PFSK-1 (cell line): ENCODE measurements around the gene LBH.

Experiments
- FOXP2 ChIP-seq: optimal IDR thresholded peaks from 2 replicates; pipeline ENCODE3; 2011; ENCODE audit warnings: borderline replicate concordance, control low read depth, inconsistent platforms; ENCODE audit not compliant: insufficient read depth; ENCODE audit errors: extremely low read length, extremely low read depth
- POLR2AphosphoS5 ChIP-seq: IDR thresholded peaks from 2 replicates; pipeline ENCODE4 v1.6.1; 2012; ENCODE audit warnings: low read depth, mild to moderate bottlenecking, control low read depth, low read length, moderate library complexity
- SIN3A ChIP-seq: IDR thresholded peaks from 2 replicates; pipeline ENCODE4 v1.6.1; 2012; ENCODE audit warnings: mild to moderate bottlenecking, low read length, moderate library complexity, borderline replicate concordance; ENCODE audit not compliant: insufficient read depth
- TAF1 ChIP-seq: IDR thresholded peaks from 2 replicates; pipeline ENCODE4 v1.6.1; 2012; ENCODE audit warnings: low read length, control low read depth, borderline replicate concordance; ENCODE audit not compliant: insufficient read depth
- TF ChIP-seq, protein P1 (sequence below), 2 experiments: IDR thresholded peaks; 2 replicates each; pipeline versions ENCODE4 v1.6.1 to v1.8.0; 2011 to 2012; ENCODE audit warnings: low read depth in 2 of 2, low read length in 2 of 2, control low read depth in 1 of 2, inconsistent platforms in 1 of 2, mild to moderate bottlenecking in 1 of 2, moderate library complexity in 1 of 2; ENCODE audit not compliant: insufficient read depth in 1 of 2

LBH gene

DNA sequence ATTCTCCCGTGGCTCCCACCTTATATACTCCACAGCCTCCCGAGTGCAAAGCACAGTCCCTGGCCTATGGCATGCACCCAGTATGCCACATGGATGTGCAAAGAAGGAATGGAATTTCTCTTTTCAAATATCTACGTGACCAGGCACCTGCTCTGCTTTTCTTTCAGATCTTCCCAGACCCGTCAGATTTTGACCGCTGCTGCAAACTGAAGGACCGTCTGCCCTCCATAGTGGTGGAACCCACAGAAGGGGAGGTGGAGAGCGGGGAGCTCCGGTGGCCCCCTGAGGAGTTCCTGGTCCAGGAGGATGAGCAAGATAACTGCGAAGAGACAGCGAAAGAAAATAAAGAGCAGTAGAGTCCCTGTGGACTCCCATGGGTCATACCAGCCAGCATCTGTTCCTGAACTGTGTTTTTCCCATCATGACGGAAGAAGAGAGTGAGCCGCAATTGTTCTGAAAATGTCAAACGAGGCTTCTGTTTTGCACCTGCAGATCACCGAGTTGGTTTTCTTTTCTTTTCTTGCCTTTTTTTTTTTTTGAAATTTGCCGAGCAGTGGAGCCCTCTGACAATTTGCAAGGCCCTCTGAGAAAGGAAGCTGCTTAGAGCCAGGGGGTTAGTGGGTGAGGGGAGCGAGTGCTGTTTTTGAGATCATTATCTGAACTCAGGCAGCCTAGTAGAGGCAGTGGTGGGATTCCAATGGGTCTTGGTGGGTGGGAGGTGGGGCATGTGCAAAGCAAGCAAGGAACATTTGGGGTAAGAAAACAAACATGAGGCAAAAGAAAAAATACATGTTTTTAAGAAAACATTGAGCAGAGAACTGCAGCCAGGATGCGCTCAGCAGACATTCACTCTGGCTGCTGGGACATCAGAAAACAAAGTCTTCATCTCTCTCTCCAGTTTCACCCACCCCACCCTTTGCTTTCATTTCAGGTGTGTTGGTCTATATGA is 26.2 kb downstream of the LBH start:
- no peak for TF ChIP-seq TAF1
- no peak for TF ChIP-seq POLR2AphosphoS5
- TF ChIP-seq FOXP2: no peak
- no peak for TF ChIP-seq SIN3A
- TF ChIP-seq, protein P1, sequence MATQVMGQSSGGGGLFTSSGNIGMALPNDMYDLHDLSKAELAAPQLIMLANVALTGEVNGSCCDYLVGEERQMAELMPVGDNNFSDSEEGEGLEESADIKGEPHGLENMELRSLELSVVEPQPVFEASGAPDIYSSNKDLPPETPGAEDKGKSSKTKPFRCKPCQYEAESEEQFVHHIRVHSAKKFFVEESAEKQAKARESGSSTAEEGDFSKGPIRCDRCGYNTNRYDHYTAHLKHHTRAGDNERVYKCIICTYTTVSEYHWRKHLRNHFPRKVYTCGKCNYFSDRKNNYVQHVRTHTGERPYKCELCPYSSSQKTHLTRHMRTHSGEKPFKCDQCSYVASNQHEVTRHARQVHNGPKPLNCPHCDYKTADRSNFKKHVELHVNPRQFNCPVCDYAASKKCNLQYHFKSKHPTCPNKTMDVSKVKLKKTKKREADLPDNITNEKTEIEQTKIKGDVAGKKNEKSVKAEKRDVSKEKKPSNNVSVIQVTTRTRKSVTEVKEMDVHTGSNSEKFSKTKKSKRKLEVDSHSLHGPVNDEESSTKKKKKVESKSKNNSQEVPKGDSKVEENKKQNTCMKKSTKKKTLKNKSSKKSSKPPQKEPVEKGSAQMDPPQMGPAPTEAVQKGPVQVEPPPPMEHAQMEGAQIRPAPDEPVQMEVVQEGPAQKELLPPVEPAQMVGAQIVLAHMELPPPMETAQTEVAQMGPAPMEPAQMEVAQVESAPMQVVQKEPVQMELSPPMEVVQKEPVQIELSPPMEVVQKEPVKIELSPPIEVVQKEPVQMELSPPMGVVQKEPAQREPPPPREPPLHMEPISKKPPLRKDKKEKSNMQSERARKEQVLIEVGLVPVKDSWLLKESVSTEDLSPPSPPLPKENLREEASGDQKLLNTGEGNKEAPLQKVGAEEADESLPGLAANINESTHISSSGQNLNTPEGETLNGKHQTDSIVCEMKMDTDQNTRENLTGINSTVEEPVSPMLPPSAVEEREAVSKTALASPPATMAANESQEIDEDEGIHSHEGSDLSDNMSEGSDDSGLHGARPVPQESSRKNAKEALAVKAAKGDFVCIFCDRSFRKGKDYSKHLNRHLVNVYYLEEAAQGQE (IDR thresholded peaks at IDR 0.05; ENCODE audit: insufficient read depth in 1 of 2, low read depth in 2 of 2, low read length in 2 of 2): no peak

DNA sequence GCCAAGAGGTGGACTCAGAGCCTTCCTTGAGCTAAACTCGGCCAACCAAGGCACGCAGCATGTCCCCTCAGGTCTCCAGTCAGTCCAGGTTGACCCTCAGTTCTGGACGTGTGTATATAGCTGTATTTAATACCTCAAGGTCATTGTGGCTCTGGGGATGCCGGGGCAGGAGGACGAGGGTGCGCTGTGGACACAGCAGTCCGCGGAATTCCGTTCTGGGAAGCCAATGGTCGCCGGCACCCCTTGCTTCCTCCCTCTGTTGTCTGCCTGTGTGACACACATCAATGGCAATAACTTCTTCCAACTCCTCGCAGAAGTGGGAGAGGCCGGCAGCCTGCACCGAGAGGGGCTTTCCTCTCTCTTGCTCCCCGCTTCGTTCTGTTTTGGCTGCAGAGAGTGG is 27.7 kb downstream of the LBH start:
- TF ChIP-seq, protein P1 (IDR thresholded peaks at IDR 0.05; ENCODE audit: insufficient read depth in 1 of 2, low read depth in 2 of 2, low read length in 2 of 2): no peak
- TF ChIP-seq SIN3A: no peak
- TF ChIP-seq FOXP2: no peak
- no peak for TF ChIP-seq TAF1
- no peak for TF ChIP-seq POLR2AphosphoS5

DNA sequence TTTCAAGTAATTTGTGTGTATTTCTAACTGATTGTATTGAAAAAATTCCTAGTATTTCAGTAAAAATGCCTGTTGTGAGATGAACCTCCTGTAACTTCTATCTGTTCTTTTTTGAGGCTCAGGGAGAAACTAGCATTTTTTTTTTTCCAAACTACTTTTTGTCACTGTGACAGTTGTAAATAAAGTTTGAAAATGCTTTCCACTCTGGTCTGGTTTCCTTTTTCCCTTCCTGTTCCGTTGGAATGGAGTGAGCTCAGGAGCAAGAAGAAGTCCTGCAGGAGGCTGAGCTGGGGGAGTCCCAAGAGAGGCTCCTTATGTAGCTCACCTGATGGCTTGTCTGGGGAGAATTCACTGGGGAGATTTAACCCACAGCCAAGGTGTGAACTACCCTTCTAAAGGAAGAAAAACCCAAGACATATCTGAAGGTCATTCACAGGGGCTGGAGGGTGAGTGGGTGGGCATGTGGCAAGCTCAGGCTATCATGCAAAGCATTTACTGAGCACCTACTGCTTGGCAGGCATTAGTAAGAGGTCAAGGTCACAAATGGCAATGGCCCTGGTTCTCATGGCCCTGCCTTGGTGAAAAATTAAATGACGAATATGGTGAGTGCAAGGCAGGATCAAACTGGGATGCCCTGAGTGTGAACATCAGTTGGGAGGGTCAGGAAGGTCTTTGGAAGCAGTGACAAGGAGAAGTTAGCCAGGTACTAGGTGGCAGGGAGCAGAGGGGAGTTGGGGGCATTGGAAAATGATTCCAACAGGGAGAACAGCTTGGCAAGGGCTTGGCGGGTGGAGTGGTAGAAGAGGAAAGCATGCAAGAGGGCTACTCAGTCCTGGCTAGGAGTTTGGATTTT is 28.7 kb downstream of the LBH start:
- TF ChIP-seq POLR2AphosphoS5 (no peak), TAF1 (no peak), SIN3A (no peak)

DNA sequence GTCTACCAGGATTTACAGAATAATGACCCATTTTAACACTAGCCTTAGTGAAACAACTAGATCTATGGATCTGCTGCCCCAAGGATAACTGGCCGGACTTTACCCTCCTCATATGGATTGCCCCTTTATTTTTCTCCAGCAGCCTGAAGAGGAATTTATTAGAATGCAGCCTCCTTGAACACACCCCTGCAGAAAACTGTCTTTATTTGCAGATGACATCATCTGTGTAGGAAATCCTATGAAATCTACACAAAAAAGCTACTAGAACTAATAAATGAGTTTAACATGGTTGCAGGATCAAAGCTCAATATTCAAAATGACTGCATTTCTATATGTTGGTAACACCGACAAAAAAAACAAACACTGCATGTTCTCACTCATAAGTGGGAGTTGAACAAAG is 29.6 kb downstream of the LBH start:
- TF ChIP-seq TAF1 (no peak), SIN3A (no peak), POLR2AphosphoS5 (no peak), FOXP2 (no peak)
- TF ChIP-seq, protein P1 (IDR thresholded peaks at IDR 0.05; ENCODE audit: insufficient read depth in 1 of 2, low read depth in 2 of 2, low read length in 2 of 2): no peak

DNA sequence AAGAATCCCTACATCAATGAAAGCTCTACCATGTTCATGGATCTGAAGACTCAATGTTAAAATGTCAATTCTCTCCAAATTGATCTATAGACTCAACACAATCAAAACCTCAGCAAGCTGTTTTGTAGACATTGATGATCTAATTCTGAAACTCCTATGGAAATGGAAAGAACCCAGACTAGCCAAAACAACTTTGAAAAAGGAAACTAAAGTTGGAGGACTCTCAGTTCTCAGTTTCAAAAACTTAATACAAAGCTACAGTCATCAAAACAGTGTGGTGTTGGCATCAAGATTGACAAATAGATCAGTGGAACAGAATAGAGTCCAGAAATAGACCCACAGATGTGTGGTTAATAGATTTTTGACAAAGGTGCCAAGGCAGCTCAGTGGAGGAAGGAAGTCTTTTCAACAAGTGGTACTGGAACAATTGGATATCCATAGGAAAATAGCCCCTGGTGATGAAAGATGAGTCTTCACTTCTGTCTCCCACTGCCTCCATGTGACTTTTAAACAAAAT is 30.4 kb downstream of the LBH start:
- TF ChIP-seq POLR2AphosphoS5 (no peak), SIN3A (no peak), TAF1 (no peak), FOXP2 (no peak)
- TF ChIP-seq, protein P1 (IDR thresholded peaks at IDR 0.05; ENCODE audit: insufficient read depth in 1 of 2, low read depth in 2 of 2, low read length in 2 of 2): no peak
